ENCODE results near the gene KCNJ10.
A peak's percentile ranks its signal among the peaks of the same experiment; 100 is the strongest.

Gene KCNJ10

DNA sequence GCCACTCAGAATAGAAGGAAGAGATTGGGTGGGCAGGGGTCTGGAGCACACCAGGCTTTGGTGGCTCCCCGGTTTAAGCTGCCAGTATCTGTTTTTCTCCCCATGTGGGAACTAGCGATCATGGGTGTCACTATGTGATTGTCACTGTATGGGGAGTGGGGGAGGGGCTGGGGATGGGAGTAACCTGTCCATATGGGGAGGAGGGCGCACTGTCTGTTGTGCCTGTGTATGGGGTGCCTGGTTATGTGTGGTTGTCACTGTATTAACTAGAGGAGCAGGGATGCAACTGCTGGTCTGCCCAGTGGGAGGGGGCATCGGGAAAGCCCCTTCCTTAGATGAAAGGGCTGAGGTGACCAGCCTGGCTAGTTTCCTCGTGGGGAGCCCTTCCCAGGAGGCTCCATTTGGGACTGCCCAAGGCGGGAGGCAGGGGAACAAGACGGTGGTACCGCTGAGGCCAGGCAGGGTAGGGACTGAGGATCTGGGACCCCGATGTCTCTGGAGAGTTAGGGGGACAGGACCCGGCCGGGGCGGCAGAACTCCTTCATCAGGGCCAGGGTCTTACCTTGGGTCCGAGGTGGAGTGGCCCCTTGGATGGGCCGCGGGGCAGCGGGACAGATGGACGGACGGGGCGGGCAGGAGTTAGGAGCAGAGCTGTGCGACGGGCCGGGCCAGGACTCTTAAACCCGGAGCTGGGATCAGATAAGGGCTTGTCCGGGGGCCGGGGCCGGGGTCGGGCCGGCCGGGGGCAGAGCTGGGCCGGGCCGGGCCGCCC lies at the start of gene KCNJ10:
KCNJ10 (minus strand) TSS at position 701 of the 772 bp plus-strand sequence. CDS start 27,628 bp downstream, outside the sequence.
- no peak within 1 kb of the TSS for H3K27ac ChIP-seq
- no peaks in the 10 kb centered on the region for H3K4me1 ChIP-seq
- H2AFZ ChIP-seq = peak within 1 kb of the TSS; percentile 63
- H3K9ac ChIP-seq = no peak within 1 kb of the TSS
- no peaks in the 10 kb centered on the region for H3K9me3 ChIP-seq (ENCODE audit: control insufficient read depth, low read length)
- H3K36me3 ChIP-seq (ENCODE audit: control insufficient read depth, insufficient read depth, low read length) = no peaks in the 10 kb centered on the region
- H3K4me2 ChIP-seq (ENCODE audit: low read length) = peak within 1 kb of the TSS; percentile 82
- H3K4me3 ChIP-seq (ENCODE audit: low read depth, low read length) = peak within 1 kb of the TSS; percentile 74
- no peaks in the 10 kb centered on the region for H3K79me2 ChIP-seq
- H3K27me3 ChIP-seq (ENCODE audit: control insufficient read depth, insufficient read depth, low read length) = no peaks in the 10 kb centered on the region
- TF ChIP-seq, protein P1, sequence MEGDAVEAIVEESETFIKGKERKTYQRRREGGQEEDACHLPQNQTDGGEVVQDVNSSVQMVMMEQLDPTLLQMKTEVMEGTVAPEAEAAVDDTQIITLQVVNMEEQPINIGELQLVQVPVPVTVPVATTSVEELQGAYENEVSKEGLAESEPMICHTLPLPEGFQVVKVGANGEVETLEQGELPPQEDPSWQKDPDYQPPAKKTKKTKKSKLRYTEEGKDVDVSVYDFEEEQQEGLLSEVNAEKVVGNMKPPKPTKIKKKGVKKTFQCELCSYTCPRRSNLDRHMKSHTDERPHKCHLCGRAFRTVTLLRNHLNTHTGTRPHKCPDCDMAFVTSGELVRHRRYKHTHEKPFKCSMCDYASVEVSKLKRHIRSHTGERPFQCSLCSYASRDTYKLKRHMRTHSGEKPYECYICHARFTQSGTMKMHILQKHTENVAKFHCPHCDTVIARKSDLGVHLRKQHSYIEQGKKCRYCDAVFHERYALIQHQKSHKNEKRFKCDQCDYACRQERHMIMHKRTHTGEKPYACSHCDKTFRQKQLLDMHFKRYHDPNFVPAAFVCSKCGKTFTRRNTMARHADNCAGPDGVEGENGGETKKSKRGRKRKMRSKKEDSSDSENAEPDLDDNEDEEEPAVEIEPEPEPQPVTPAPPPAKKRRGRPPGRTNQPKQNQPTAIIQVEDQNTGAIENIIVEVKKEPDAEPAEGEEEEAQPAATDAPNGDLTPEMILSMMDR (IDR thresholded peaks at IDR 0.05) = no peak

DNA sequence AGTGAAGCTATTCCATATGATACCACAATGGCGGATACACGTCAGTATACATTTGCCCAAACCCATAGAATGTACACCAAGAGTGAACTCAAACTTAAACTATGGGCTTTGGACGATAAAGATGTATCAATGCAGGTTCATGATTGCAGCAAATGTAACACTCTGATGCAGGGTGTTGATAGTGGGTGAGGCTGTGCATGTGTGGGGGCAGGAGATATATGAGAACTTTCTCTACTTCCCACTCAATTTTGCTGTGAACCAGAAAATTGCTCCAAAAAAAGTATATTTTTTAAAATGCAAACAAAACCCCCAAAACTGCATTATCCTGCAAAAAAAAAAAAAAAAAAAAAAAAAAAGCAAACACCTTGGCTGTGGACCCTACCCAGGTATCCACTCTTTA lies 49.0 kb upstream of the KCNJ10 start:
- Histone ChIP-seq H3K27me3 (ENCODE audit: control insufficient read depth, insufficient read depth, low read length) (no peaks in the 10 kb centered on the region), H3K27ac (no peak overlapping the region), H3K79me2 (no peaks in the 10 kb centered on the region), H3K9ac (no peak overlapping the region), H2AFZ (no peak overlapping the region), H3K4me3 (ENCODE audit: low read depth, low read length) (no peak overlapping the region), H3K9me3 (ENCODE audit: control insufficient read depth, low read length) (no peaks in the 10 kb centered on the region), H3K4me2 (ENCODE audit: low read length) (no peak overlapping the region), H3K4me1 (no peaks in the 10 kb centered on the region), H3K36me3 (ENCODE audit: control insufficient read depth, insufficient read depth, low read length) (no peaks in the 10 kb centered on the region)
- TF ChIP-seq, protein P1 (IDR thresholded peaks at IDR 0.05) = no peak

DNA sequence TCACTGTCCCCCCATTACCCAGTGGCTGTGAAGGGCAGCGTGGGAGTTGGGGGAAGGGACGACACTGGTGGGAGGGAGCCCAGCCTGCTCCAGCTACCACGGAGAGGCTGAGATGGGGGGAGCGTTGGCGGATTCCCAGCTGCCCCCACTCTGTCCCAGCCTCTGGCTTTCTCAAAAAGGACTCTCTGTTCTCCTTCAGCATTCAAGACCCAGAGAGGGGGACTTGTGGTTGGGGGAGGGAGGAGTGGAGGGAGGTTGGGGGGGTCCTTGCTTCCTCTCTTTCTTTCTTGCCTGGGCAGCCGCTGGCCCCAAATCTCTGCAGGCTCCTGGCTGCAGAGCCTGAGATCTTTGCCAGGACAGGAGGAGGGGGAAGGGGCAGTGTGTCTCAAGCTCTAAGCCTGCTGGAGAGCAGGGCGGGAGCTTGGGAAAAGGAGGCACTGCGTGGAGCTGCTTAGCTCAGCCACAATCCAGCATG lies 47.8 kb upstream of the KCNJ10 start:
- Histone ChIP-seq H3K9ac (no peak overlapping the region), H3K4me1 (no peaks in the 10 kb centered on the region), H3K4me2 (ENCODE audit: low read length) (no peak overlapping the region), H3K4me3 (ENCODE audit: low read depth, low read length) (no peak overlapping the region), H2AFZ (no peak overlapping the region), H3K79me2 (no peaks in the 10 kb centered on the region), H3K27me3 (ENCODE audit: control insufficient read depth, insufficient read depth, low read length) (no peaks in the 10 kb centered on the region), H3K9me3 (ENCODE audit: control insufficient read depth, low read length) (no peaks in the 10 kb centered on the region), H3K36me3 (ENCODE audit: control insufficient read depth, insufficient read depth, low read length) (no peaks in the 10 kb centered on the region), H3K27ac (no peak overlapping the region)
- TF ChIP-seq, protein P1 (IDR thresholded peaks at IDR 0.05) = no peak

DNA sequence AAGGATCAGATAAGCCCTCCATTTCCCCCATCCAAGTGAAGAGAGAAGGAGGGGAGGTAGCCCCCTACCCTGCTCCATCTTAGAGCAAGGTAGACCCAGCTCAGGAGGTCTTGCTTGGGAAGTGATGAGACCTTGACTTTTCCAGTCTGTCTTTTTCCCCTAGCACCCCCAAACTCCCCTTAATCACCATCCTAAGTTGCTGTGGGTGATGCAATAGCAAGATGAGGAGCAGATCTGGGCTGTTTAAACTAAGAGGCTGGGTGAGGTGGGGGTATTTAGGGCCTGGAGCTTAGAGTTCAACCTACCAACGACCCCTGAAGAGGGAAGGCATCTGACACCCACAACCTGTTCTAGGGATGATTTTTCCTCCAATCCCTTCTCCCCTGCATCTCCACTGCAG lies 47.3 kb upstream of the KCNJ10 start:
- H3K4me1 ChIP-seq = no peaks in the 10 kb centered on the region
- H3K36me3 ChIP-seq (ENCODE audit: control insufficient read depth, insufficient read depth, low read length) = no peaks in the 10 kb centered on the region
- H3K9ac ChIP-seq = no peak overlapping the region
- no peak overlapping the region for H3K4me3 ChIP-seq (ENCODE audit: low read depth, low read length)
- H2AFZ ChIP-seq = no peak overlapping the region
- no peak overlapping the region for H3K4me2 ChIP-seq (ENCODE audit: low read length)
- TF ChIP-seq, protein P1 (IDR thresholded peaks at IDR 0.05) = no peak
- no peaks in the 10 kb centered on the region for H3K9me3 ChIP-seq (ENCODE audit: control insufficient read depth, low read length)
- no peak overlapping the region for H3K27ac ChIP-seq
- H3K79me2 ChIP-seq = no peaks in the 10 kb centered on the region
- no peaks in the 10 kb centered on the region for H3K27me3 ChIP-seq (ENCODE audit: control insufficient read depth, insufficient read depth, low read length)

Measured in parathyroid adenoma (tissue), 2 donors.